Spleen (tissue), 7 donors: ENCODE data around the gene CHST4.

Source experiments
- CTCF ChIP-seq, 11 experiments: fragments of 200-600 bp in 7 of 11; fragments of 450-650 bp in 4 of 11; sonication (generic) in 4 of 11; IDR thresholded peaks in 8 of 11; conservative IDR thresholded peaks in 3 of 11; 1 replicate in 7 of 11; 2 replicates in 4 of 11; pipeline versions ENCODE4 v1.4.0 to v1.8.0; 2016 to 2021; ENCODE audit warnings: antibody characterized with exemption in 11 of 11, inconsistent platforms in 4 of 11, mild to moderate bottlenecking in 1 of 11
- POLR2A ChIP-seq, 3 donors: fragments of 450-650 bp; IDR thresholded peaks; one replicate each; pipeline ENCODE4 v1.5.1; 2017; ENCODE audit warnings: antibody characterized with exemption in 3 of 3, mild to moderate bottlenecking in 1 of 3
- POLR2AphosphoS5 ChIP-seq, 3 donors: sonication (generic); formaldehyde crosslinking; IDR thresholded peaks; one replicate each; pipeline ENCODE4 v1.5.1; 2017; ENCODE audit warnings: antibody characterized with exemption in 3 of 3
- donor health status: DM: no; HTN: no; CAD: no; lungs with moderate emphysema.
- donor health status: DM: no; HTN: no; CAD: no.
- donor health status: DM: no; HTN: no; CAD: no.

GRCh38 chr16:71567931-71568330 is 41.7 kb downstream of the CHST4 start:
- TF ChIP-seq CTCF (IDR thresholded peaks at IDR 0.05 in 8 of 11, conservative IDR thresholded peaks at IDR 0.05 in 3 of 11) (no peak), POLR2AphosphoS5 (IDR thresholded peaks at IDR 0.05) (no peak), POLR2A (IDR thresholded peaks at IDR 0.05) (no peak)
